ENCODE results near the gene SMAD5.

Gene SMAD5

DNA sequence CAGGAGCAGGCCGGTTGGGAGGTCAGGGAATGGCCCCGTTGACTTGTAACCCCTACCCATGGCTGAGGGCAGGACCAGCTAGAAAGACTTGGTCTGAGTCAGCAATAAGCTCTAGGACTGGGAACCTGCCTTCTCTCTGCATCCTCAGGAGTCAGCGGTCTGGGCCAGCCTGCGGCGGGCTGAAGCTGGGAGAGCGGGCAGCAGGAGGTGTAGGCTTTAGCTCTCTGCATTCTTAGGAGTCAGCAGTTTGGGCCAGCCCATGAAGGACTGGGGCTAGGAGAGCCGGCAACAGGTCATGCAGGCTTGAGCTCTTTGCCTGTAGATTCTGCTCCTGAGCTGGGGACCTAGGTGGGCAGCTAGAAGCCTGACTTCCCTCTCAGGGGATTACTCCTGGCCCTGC lies 66.8 kb downstream of the SMAD5 start:
- DNase-seq = no peak

DNA sequence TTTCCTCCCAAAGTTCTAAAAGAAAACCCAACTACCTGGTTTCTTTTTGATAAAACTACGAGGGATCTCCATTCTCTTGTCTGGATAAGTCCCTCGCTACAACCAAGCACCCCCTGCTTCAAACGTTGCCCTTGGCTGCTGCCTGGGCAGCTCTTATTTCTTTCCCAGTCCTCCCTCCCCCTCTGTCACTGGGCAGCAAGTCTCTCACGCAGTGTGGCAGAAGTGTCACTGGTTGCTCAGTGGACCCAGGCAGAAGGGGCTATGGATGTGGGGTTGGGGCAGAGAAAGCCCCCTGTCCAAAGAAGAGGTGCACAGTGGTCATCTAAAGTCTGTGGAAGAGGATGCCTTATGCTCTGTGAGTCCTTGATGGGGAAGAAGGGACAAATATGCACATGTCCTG lies 67.5 kb downstream of the SMAD5 start:
- no peak for DNase-seq

DNA sequence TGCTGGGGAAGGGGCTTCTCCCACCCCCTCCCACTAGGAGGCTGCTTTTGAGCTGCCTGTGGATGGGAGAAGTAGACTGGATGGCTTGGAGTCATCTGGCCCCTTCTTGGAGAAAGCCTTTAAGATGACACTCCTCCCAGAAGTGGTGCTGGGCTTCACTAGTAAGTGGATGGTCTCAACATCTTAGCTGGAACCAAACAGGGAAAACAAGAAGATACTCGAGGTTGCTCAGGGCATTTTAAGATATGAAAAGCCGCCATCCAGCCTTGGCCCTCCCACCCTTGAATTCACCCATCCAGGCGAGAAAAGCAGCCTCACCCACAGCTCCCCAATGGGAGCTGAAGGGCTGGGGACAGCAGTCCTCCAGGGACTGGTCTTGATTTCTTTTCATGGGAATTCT lies 68.1 kb downstream of the SMAD5 start:
- DNase-seq = no peak

DNA sequence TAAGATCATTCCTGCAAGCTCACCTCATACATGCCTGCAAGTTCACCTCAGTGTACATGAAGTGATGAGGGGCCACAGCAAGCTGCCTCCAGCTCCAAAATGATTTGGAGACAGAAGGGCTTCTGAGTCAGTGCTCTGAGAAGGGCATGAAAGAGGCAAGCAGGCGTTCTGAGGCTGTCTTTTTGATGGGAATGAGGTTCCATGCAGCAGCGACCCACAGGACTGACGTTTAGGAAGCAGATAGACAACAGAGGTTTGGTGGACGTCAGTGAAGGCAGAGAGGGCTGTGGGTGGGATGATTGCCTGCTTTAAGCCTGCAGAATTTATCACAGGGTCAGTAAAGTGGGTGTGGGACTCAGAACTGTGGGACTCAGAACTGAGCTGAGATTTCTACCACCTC lies 69.2 kb downstream of the SMAD5 start:
- DNase-seq = no peak

DNA sequence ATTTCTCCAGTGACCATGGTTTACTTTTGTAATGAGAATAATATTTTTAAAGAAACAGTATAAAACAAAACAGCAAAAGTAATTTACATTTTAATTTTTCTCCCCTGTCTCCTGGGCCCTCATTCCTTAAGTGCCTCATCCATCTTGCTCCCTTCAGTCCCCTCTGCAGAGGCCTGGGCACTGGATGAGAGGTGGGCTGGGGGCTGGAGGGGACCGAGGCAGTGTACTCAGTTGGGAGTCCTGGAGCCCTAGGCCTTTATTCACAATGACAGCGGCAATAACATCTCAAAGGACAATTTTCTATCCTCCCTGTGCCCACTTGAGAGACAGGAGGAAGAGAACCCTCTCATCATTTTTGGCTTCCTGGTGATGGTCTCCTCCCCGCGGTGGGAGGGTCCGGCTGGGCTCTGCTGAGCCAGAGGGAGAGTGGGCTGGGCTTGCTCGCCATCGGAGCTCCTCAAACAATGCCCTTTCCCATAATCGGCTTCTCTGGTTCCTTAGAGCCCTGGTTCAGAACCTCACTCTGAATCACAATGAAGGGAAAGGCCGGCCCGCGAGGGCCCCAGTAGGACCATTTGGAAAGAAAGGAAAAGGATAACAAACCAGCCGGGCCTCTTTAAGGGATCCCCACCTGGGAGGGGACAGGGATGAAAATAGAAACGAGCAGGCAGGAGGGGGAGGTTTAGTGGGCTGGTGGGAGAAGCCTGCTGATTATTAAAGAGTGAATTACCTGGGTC lies 70.0 kb downstream of the SMAD5 start:
- DNase-seq = no peak

DNA sequence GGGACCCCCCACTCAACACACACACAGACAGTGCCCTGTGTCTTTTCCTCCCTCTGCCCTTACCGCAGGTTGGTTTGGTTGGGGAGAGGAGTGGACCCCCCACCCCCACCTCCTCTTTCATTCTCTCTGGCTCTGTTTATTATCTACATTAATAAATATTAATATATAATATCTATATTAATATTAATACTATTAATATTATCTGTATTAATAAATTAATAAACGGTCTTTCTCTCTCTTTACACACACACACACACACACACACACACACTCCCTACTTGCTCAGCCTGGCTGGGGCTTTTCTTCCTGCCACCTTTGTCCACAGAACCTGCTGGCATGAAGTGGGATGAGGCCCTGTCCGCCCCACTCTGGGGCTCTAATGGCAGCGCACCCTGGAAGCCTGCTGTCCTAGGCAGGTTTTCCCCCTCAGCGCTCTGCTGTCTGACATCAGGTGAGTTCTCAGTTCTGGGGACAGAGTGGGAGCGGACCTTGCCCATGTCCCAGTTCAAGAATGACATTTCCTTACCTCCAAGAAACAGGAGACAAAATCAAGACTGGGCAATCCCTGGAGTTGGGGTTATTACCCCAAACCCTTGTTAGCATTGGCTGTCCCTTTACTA lies 70.8 kb downstream of the SMAD5 start:
- no peak for DNase-seq

DNA sequence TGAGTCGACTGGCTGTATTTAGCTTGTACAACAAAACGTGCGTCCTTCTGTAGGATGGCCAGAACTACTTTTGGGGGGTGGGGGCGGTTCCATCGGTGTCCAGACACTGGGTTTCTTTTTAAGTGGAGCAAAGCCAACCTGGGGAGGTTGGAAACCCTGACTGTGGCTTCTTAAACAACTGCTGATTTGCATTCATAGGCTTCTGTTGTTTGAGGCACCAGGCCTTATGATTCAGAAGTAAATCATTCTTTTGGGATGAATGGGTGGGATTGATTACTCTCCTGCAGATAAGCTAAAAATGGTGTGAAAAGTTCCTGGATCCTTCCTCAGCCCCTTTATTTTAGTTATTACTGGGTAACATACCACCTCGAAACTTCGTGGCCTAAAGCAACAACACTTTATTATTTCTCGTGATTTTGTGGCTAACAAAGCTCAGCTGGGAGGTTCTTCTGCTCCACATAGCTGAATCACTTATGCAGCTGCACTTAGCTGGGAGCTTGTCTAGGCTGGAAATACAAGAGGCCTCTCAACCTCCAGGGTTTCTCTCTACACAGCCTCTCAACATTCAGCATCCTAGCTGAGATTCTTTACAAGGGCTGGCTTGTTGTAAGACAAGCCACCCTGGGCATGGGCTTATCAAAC lies 72.5 kb downstream of the SMAD5 start:
- DNase-seq = no peak

DNA sequence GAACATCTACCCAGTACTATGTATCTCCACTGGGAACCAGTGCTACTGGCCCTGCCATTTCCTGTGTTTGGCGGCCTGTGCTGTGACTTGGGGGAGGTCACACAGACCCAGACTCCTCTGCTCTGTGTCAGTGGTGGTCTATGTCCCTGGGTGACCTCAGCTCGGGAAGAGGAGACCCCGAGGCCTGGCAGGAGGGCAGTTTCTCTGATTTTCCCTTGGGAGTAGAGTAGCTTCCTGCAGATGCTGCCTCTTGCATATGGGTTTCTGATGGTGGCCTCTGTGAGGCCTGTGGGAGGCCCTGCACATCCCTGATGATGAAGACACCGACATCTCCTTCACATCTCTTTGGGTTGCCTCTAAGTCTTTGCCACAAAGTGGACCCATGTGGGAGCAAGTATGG lies 73.3 kb downstream of the SMAD5 start:
- DNase-seq = no peak

DNA sequence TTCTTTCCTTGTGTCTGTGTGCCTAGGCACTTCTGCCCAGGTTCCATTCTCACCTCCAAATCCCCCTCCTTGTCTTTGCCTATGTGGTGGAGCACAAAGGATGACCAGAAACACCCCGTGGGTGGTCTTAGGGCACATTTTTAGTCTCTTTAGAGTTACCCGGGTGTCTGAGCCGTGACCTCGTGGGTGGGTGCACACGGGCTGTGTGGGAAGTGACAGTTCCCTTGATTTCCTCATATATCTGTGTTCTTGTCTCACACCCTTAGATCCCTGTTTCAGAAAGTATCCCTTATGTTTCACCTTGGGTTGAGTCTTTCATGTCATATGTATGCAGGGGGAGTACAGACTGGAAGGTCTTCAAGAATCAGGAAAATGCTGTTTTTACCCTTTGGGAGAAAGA lies 73.7 kb downstream of the SMAD5 start:
- DNase-seq = no peak

DNA sequence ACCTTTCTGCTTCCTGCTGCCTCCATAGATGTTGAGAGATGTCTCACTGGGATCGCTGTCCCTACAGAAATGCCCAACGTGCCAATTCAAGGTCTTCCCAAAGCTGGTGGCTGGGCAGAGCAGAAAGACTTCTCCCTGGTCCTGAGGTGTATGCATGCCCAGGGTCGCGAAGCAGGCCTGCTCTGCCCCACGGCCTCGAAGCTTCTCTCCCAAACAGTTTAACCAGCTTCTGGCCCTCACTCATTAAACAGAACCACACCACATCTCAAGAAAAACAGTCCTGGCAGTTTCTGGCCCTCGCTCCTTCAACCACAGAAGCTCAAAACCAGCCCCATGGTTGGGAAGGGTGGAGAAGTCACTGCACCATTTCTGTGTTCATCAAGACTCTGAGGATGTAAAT lies 75.0 kb downstream of the SMAD5 start:
- DNase-seq = no peak

DNA sequence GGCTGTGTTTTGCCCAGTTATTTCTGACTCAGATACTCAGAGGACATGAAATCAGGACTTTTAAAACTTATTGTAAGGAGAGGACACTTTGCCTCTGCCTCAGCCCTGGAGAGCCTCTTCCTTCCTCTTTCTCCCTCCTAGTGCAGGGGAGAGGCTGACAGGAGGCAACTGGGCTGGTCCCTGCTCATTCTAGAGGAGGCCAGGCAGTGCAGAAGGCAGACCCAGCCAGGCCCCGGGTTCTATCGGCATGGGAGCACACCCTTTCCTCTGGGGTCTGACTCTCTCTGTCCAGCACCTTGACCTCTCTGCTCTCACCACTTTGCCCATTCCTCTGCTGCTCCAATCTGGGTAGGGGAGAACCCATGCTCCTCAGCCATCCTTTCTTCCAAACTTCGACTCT lies 76.3 kb downstream of the SMAD5 start:
- no peak for DNase-seq

DNA sequence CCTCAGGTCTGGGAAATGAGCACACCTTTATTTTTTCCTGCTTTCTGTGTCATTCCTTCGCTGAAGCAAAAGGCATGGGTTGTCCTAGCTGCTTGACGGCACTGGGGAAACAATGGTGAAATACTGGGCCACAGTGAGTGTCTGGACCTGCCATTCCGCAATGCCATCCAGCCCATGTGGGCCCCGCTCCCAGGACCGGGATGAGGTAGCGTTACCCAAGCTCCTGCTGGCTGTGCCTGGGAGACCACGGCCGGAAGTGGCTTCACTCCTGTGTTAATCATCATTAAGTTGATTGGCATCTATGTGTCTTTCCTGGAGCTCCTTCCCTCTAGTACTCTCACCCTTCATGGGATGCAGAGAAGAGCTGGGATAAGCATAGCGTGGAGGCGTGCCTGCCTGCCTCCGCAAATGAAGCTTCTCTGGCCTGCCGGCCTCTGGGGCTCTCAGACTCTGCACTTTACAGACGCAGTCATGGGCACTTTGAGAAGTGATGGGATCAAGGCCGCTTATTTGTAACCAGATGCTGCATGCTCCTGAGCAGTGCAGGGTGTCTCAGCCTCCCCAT lies 76.8 kb downstream of the SMAD5 start:
- DNase-seq = no peak

DNA sequence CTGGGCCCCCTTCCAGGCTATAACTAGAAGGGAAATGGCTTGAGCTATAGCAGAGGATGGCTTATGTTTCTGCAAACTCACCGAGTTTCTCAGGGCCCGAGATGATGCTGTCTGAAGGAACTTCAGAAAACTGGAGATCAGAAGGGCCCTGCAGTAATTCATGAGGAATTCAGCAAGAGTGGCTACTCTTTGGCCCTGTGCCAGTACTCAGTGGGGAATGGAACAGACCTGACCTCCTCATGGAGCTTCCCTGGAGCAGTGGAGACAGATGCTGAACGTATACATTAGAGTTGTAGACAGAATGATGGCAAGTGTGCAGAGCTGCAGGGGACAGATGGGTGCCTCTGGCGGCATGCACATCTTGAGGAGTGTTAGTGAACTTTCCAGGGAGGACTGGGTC lies 77.6 kb downstream of the SMAD5 start:
- DNase-seq = no peak

DNA sequence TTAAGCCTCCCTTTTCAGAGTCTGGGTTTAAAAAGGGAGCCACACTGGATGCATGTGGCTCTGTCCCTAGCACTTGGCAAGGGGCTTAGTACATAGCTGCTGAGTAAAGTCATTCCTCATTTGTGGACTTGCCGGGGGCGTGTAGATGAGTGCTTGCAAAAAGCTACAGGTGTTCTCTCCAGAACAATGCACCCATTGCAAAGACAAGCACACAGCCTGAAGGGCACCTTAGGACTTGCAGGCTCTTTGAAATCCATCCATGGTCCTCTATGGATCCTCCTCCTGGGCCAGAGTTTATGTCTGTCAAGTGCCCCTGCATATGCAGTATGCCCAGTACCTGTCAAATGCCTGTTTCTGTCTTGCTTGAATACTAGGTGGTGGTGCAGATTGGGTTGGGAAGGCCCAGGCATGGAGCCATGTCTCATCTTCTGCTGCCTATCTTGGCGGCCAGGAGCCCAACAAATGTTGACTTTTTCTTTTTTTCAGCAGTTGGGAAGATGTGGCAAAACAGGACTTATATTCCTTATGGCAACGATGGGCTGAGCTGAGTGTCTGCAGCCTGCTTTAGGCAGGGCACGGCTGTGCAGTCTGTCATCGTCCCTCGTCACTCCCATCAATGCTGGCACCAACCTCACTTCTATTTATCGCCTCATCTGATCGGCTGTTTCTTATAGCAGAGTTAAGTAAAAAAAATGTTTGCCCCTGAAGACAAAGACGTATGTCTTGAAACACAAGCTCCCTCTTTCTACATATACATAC lies 78.8 kb downstream of the SMAD5 start:
- no peak for DNase-seq

DNA sequence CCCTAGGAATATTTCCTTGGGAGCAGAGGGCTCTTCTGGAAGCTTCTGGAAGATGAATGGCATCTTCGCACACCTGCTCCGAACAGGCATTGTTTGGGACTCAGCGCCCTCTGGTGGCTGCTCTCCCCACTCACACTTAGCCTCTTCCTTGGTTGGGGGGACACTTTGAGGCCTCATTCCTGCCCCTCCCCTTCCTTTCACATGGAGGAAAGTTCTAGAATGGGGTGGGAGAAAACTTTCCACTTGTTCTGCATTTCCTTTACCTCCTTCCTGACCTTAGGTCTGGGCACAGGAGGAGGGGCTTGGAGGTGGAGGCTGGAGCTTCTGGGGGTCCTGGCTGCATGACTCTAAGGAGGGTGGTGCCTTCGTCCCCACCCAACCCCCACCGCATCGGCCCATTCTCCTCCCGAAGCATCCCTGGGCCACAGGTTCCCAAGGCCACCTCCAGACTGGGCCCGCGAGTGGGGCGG lies 79.6 kb downstream of the SMAD5 start:
- peak; percentile 9 for DNase-seq

DNA sequence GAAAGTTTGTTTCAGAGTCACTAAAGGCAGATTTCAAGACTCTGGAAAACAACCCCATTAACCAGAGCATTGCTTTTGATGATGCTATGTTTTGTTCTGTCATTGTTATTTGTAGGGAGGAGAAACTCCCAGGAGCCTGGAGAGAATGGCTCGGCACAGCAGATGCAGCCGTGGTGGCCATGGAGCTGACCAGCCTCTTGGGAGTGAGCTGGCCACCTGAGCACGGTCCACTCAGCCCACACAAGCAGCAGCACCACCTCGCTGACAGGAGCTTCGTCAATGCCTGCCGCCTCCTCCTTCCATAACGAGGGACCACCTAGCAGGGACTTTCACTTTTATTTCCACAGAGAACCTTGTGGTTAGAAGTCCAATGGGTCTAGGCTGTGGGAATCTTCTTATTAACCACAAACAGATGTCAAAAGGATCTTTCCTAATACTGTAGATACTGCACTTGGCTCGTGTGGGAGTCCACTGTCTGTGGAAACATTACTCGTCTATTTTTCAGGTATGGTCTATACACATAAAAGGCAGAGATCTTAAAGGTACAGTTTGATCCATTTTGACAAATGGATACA lies 81.4 kb downstream of the SMAD5 start:
- DNase-seq = no peak

DNA sequence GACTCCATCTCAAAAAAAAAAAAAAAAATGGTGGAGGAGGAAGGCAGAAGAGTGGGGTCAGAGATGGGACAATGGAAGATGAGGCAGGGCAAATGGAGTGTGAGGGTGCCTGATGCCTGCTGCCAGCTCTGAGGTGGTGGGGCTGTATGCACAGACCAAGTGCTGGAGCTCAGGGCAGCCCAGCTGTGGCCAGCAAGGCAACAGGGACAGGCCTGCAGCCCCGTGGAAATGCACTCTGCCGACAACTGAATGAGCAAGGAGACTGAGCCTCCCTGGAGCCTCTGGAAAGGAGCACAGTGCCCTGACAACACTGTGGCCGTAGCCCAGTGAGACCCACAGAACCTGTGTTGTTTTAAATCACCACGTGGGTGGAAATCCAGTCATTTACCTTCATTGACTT lies 83.2 kb downstream of the SMAD5 start:
- DNase-seq = no peak

DNA sequence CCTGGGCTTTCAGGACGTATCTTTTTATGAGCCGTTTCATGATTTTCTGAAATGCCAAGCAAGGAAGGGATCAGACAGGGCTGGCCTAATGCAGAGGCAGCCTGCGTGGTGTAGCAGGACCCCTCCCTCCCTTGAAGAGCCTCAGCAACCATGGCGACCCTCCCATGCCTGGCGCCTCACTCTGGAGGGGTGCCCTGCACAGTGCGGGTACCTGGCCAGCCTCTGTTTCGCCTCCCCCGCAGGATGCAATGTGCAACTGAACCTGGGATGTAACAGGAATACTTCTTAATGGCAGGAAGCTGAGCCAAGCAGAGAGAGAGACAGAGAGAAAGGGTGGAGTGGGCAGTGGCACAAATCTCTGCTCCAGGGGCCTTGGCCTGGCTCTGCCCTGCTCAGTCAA lies 83.6 kb downstream of the SMAD5 start:
- DNase-seq = no peak

DNA sequence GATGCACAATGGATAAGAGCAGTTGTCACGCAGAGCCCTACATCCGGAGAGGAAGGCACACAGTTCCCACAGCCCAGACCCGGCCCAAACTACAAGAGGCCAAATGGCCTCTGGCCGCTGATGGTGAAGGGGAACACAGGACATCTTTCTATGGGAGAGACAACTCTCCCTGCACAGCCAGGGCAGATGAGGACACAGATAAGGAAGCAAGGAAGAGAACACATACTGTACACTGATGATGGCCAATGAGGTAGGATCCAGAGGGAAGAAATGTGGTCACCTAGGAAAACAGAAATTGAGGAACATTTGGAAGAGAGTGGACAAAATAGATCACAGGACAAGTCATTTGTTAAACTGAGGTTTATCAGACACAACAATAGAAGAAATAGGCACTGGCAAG lies 88.7 kb downstream of the SMAD5 start:
- no peak for DNase-seq

DNA sequence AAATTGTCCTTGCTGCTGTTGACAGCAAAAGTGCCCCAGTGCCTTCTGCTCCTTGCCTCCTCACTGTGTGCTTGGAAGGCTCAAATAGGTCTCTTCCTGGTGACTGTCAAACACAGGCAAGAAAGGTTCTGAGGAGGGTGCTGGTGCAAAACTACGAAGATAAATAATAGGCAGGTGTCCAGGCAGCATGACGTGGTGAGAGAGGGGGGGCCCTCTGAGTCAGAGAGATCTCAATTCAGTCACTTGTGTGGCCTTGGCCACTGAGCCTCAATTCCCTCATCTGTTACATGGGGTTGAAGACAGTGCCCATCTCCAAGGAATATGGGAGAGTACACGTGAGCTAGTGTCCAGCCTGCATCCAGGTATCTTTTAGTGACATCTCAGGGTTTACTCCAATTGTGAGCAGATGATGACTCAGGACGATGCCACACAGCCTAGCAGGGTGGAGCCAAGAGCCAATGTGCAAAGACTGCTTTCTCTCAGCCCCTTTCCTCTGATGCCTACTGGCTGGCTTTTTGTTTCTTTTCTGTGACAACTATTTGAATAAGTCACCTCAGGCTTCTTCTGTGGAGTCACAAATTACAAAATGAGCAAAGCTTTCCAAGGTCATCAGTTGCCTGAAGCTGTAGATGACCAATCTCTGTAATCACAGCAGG lies 90.1 kb downstream of the SMAD5 start:
- no peak for DNase-seq

DNA sequence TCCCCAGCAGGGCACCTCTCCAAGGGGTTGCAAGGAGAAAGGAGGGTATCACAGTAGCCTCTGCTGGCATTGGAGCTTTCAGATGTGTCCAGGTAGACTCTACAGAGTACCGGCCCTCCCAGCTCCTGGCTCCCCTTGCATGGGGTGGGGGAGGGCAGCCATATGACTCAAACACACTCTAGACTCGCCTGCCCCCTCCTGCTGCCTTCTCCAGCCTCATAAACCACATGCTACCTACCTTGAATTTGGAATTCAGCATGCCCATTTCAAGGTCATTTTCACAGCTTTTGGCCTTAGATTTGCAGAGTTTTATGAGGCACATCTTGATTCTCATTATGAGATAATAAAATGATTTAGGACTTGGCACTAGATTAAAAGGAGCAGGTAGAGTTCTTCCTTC lies 93.2 kb downstream of the SMAD5 start:
- DNase-seq = no peak

DNA sequence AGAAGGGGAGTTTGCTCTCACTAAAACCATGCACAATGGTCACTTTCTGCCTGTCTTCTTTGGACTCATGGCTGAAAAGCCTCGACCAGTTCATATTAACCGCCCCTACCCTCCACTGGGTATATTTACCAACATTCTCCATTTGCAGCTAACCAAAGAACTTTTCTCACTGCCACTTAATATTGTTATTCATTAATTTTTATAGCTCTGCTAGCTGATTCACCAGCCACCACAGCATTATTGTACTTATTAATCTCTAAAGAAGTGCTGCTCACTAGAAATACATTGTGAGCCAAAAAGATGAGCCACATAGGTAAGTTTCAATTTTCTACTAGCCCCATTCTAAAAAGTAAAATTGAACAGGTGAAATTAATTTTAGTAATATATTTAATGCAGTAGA lies 93.8 kb downstream of the SMAD5 start:
- no peak for DNase-seq
